Cardiac muscle cell (in vitro differentiated cells and primary cell): ENCODE data around the gene KIF26A. TPM values are rescaled to one million over a fixed set of nuclear protein-coding genes. Genes with fewer than 3 reads are reported as not detected.
"Not testable (repeated sequence)": the region's sequence is repeated elsewhere in the genome, so short reads cannot be mapped to it uniquely, and the experiment has no call there.

Experiments
- DNase-seq, 2 donors: peaks; one replicate each; pipeline versions ENCODE4 v3.0.0 to v3.0.0-alpha.2; 2010 to 2017; ENCODE audit warnings: low read depth in 1 of 2, low spot score in 1 of 2
- H3K27ac ChIP-seq: fragments of 200-600 bp; sonication (generic); 2 replicates; pipeline ENCODE4 v1.5.1; 2016
- H3K27me3 ChIP-seq: fragments of 200-600 bp; sonication (generic); 2 replicates; pipeline ENCODE4 v1.6.0; 2016; ENCODE audit warnings: control low read depth
- H3K36me3 ChIP-seq: fragments of 200-600 bp; sonication (generic); 2 replicates; pipeline ENCODE4 v1.5.1; 2016; ENCODE audit warnings: control low read depth
- H3K4me1 ChIP-seq: fragments of 200-600 bp; sonication (generic); 2 replicates; pipeline ENCODE4 v1.8.1; 2017; ENCODE audit warnings: low read depth, mild to moderate bottlenecking, mixed run types
- H3K4me3 ChIP-seq: fragments of 200-600 bp; sonication (generic); 2 replicates; pipeline ENCODE4 v1.5.1; 2016; ENCODE audit warnings: mild to moderate bottlenecking
- H3K9me3 ChIP-seq: fragments of 200-600 bp; sonication (generic); 2 replicates; pipeline ENCODE4 v1.5.1; 2017; ENCODE audit warnings: low read depth, mild to moderate bottlenecking, control low read depth
- polyA plus RNA-seq: library from polyadenylated mRNA; unstranded; fragments of >200 nt; fragmentation: Nextera tagmentation; extraction: Ambion mirVana; gene quantifications from 2 replicates; pipeline ENCODE4 v1.2.1, GENCODE V29; 2016
- total RNA-seq: library from RNA; depleted of rRNA; stranded (reverse); fragments of >200 nt; gene quantifications from 2 replicates; pipeline ENCODE4 v1.2.3, GENCODE V29; 2016
- TF ChIP-seq, protein P1 (sequence below): IDR thresholded peaks from 2 replicates; pipeline ENCODE4 v1.5.1; 2012; ENCODE audit warnings: low read depth, mild to moderate bottlenecking, low read length

KIF26A gene
- total and polyA plus RNA-seq, 2 experiments from 2014 or later: 9.9 to 74.9 TPM

DNA sequence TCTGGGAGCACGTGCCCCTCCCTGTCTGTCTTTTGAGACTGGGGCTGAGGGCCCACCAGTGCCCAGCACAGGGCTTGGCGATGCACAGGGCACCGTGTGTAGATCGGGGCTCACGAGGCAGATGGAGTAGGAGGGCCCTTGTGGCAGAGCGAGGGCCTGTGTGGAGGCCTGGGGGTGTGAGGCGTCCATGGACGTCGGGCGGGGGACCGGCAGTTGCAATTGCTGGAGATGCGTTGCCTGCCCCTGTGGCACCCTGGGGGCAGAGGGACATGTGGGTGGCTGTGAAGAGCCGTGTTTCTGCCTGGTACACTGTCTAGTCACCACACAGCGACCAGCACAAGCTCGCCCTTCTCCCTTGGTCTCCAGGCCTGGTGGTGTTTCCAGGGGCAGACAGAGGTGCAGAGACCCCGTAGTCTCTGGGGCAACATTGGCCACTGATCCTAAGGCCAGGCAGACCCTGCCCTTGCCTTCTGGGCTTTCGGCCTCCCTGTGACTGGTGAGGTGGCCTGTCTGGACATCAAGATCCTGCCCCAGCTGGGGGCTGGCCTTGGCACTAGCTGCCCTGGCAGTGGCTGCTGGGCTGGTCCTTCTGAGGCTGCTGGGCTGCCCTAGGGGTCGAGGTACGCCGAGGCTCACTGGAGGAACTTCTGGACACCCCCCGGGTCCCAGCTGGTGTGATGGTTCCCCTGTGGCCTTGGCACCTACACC lies 14.5 kb downstream of the KIF26A start:
- Histone ChIP-seq H3K4me1 (peaks cover 34% of the 10 kb centered on the region), H3K27ac (no peak overlapping the region), H3K4me3 (no peak overlapping the region), H3K9me3 (no peaks in the 10 kb centered on the region), H3K27me3 (no peaks in the 10 kb centered on the region), H3K36me3 (no peaks in the 10 kb centered on the region)
- TF ChIP-seq, protein P1, sequence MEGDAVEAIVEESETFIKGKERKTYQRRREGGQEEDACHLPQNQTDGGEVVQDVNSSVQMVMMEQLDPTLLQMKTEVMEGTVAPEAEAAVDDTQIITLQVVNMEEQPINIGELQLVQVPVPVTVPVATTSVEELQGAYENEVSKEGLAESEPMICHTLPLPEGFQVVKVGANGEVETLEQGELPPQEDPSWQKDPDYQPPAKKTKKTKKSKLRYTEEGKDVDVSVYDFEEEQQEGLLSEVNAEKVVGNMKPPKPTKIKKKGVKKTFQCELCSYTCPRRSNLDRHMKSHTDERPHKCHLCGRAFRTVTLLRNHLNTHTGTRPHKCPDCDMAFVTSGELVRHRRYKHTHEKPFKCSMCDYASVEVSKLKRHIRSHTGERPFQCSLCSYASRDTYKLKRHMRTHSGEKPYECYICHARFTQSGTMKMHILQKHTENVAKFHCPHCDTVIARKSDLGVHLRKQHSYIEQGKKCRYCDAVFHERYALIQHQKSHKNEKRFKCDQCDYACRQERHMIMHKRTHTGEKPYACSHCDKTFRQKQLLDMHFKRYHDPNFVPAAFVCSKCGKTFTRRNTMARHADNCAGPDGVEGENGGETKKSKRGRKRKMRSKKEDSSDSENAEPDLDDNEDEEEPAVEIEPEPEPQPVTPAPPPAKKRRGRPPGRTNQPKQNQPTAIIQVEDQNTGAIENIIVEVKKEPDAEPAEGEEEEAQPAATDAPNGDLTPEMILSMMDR: no peak
- no peak for DNase-seq

DNA sequence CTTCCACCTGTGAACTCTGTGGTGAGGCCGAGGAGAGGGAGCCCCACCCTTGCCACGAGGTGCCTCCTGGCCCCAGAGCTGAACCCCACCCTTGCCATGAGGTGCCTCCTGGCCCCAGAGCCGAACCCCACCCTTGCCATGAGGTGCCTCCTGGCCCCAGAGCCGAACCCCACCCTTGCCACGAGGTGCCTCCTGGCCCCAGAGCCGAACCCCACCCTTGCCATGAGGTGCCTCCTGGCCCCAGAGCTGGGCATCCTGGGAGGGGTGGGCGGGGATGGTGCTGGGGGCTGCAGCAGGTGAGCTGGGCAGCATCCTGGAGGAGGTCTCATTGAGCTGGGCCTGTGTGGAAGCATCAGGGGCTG lies 15.0 kb downstream of the KIF26A start:
- H3K27me3 ChIP-seq, DNase-seq, H3K27ac ChIP-seq, H3K36me3 ChIP-seq, H3K4me3 ChIP-seq, H3K9me3 ChIP-seq: not testable (repeated sequence)
- peaks cover 32% of the 10 kb centered on the region for H3K4me1 ChIP-seq

DNA sequence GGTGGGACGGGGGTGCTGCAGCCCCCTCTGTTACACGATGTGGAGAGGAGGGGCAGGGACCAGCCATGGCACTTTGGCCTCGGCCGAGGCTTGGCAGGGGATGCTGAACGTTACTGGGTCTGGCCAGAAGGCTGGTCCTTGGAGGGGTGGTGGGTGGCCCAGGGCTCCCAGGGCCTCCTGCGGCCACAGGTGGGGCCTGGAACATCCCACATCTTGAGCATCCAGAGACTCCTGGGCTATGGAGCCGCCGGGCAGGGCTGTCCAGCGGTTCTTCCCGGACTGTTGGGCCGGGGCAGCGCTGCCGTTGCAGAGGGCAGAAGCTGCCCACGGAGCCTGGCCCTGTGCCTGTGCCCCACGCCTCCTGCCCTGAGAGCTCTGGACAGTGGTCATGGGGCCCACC lies 15.9 kb downstream of the KIF26A start:
- H3K27me3 ChIP-seq: no peaks in the 10 kb centered on the region
- H3K36me3 ChIP-seq: no peaks in the 10 kb centered on the region
- H3K9me3 ChIP-seq: no peaks in the 10 kb centered on the region
- TF ChIP-seq, protein P1: no peak
- H3K4me1 ChIP-seq: peaks cover 34% of the 10 kb centered on the region
- no peak overlapping the region for H3K4me3 ChIP-seq
- H3K27ac ChIP-seq: no peak overlapping the region
- no peak for DNase-seq

- DNase-seq: no peak
These were observed 17.1 kb downstream of the KIF26A start for GRCh38 chr14:104155513-104155912.

DNA sequence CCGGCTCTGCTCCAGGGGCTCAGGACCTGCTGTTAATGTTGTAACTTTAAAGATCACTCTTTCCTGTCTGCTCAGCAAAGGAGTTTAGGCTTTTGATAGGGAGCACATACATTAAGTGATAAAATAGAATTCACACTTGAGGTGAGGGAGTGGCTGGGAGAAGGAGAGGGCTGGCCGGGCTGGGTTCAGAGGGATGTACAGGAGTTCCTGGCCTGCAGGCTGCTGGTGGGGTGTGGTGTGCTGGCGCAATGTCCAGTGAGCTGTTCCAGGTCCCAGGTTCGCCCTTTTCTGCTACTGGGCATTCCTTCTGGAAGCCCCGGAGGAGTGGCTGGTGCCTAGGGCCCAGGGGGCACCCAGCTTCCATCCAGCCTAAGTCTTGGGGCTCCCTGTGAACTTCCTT lies 17.8 kb downstream of the KIF26A start:
- H3K4me3 ChIP-seq: no peak overlapping the region
- no peaks in the 10 kb centered on the region for H3K36me3 ChIP-seq
- no peak for DNase-seq
- H3K4me1 ChIP-seq: peaks cover 18% of the 10 kb centered on the region
- no peak overlapping the region for H3K27ac ChIP-seq
- no peaks in the 10 kb centered on the region for H3K9me3 ChIP-seq
- TF ChIP-seq, protein P1: no peak
- H3K27me3 ChIP-seq: no peaks in the 10 kb centered on the region

More at GRCh38 chr14:104155513-104155912, 17.1 kb downstream of the KIF26A start:
- Histone ChIP-seq H3K36me3 (no peaks in the 10 kb centered on the region), H3K4me1 (peaks cover 24% of the 10 kb centered on the region), H3K9me3 (no peaks in the 10 kb centered on the region), H3K27me3 (no peaks in the 10 kb centered on the region), H3K4me3 (no peak overlapping the region), H3K27ac (no peak overlapping the region)
- TF ChIP-seq, protein P1: no peak

- Histone ChIP-seq H3K27me3 (no peaks in the 10 kb centered on the region), H3K4me1 (peaks cover 13% of the 10 kb centered on the region), H3K9me3 (no peaks in the 10 kb centered on the region), H3K4me3 (no peak overlapping the region), H3K27ac (no peak overlapping the region), H3K36me3 (no peaks in the 10 kb centered on the region)
- TF ChIP-seq, protein P1: no peak
- DNase-seq: no peak
These were observed 18.9 kb downstream of the KIF26A start for GRCh38 chr14:104157016-104157928.
